Measurements from ENCODE around the gene TMCC2.

- TF ChIP-seq ZFX (IDR thresholded peaks at IDR 0.05; ENCODE audit: borderline replicate concordance) (no peak), CTCF (IDR thresholded peaks at IDR 0.05) (no peak)
Measured at GRCh38 chr1:205259998-205260397, 32.3 kb downstream of the TMCC2 start.
